TTC549 (cell line): ENCODE measurements around the gene CELF4.
"Not testable (repeated sequence)": the region's sequence is repeated elsewhere in the genome, so short reads cannot be mapped to it uniquely, and the experiment has no call there.

Experiments
- FAIRE-seq: peaks from 2 replicates; lab custom pipeline; 2012; peaks lifted over from hg19 to GRCh38; lab: Jason Lieb, UNC

CELF4 gene

GRCh38 chr18:37461329-37461728 is 104.3 kb downstream of the CELF4 start:
- not testable (repeated sequence) for FAIRE-seq

- FAIRE-seq: no peak
Observed at GRCh38 chr18:37460604-37461003, 105.0 kb downstream of the CELF4 start.

- FAIRE-seq: no peak
Observed at GRCh38 chr18:37458697-37459096, 106.9 kb downstream of the CELF4 start.

- FAIRE-seq: no peak
Observed at GRCh38 chr18:37457753-37458152, 107.8 kb downstream of the CELF4 start.

- no peak for FAIRE-seq
Observed at GRCh38 chr18:37457341-37457740, 108.3 kb downstream of the CELF4 start.

GRCh38 chr18:37456873-37457272 is 108.7 kb downstream of the CELF4 start:
- no peak for FAIRE-seq

- FAIRE-seq: no peak
Observed at GRCh38 chr18:37456395-37456794, 109.2 kb downstream of the CELF4 start.

- no peak for FAIRE-seq
Observed at GRCh38 chr18:37453752-37454151, 111.8 kb downstream of the CELF4 start.

- no peak for FAIRE-seq
Observed at GRCh38 chr18:37452682-37453385, 112.8 kb downstream of the CELF4 start.

GRCh38 chr18:37452015-37452414 is 113.6 kb downstream of the CELF4 start:
- FAIRE-seq: no peak

GRCh38 chr18:37451239-37451825 is 114.3 kb downstream of the CELF4 start:
- no peak for FAIRE-seq

- no peak for FAIRE-seq
Observed at GRCh38 chr18:37450434-37451132, 115.0 kb downstream of the CELF4 start.

GRCh38 chr18:37449618-37450017 is 116.0 kb downstream of the CELF4 start:
- no peak for FAIRE-seq

GRCh38 chr18:37448946-37449345 is 116.7 kb downstream of the CELF4 start:
- FAIRE-seq: no peak

GRCh38 chr18:37447962-37448888 is 117.4 kb downstream of the CELF4 start:
- no peak for FAIRE-seq

GRCh38 chr18:37445836-37446235 is 119.8 kb downstream of the CELF4 start:
- no peak for FAIRE-seq

GRCh38 chr18:37445368-37445767 is 120.2 kb downstream of the CELF4 start:
- FAIRE-seq: no peak

GRCh38 chr18:37443325-37444055 is 122.1 kb downstream of the CELF4 start:
- no peak for FAIRE-seq

- no peak for FAIRE-seq
Observed at GRCh38 chr18:37442477-37442876, 123.1 kb downstream of the CELF4 start.

GRCh38 chr18:37441821-37442220 is 123.8 kb downstream of the CELF4 start:
- no peak for FAIRE-seq

GRCh38 chr18:37440206-37440605 is 125.4 kb downstream of the CELF4 start:
- no peak for FAIRE-seq
